K562 (cell line): Measurements from ENCODE around the gene TMPO. TPM values are rescaled to one million over a fixed set of nuclear protein-coding genes. Genes with fewer than 3 reads are reported as not detected.

Experiments
- ATAC-seq: fragments of 200-7000 bp; cut with Tn5 transposase; 3 replicates; pipeline ENCODE4 v1.9.1; 2020; ENCODE audit warnings: moderate library complexity
- BruUV-seq: library from RNA; stranded (reverse); fragments of 400-500 nt; replicated peaks from 2 replicates; lab custom pipeline; 2021; lab: Mats Ljungman, UMichigan
- CTCF ChIA-PET: fragments of 300-600 bp; formaldehyde crosslinking; extraction: SDS; loops from one replicate; lab custom pipeline; 2021; ENCODE audit warnings: low intra/inter-chr PET ratio; lab: Yijun Ruan, JAX
- POLR2A ChIA-PET: fragments of 300-600, 350-650 bp; sonication (Branson Sonifier 250); formaldehyde crosslinking; extraction: SDS; loops from one replicate; lab custom pipeline; 2021; ENCODE audit warnings: antibody characterized with exemption, inconsistent platforms; lab: Yijun Ruan, JAX
- DNase-seq, 4 experiments: peaks; one replicate each; pipeline versions ENCODE4 v3.0.0 to v3.0.0-alpha.2; 2011 to 2018; ENCODE audit warnings: low spot score in 3 of 4, mixed read lengths in 3 of 4; ENCODE audit errors: extremely low read depth in 1 of 4
- FAIRE-seq: peaks from 2 replicates; lab custom pipeline; 2011; peaks lifted over from hg19 to GRCh38; lab: Jason Lieb, UNC
- H2AFZ ChIP-seq: 2 replicates; pipeline ENCODE4 v1.6.0; 2011; ENCODE audit warnings: low read depth, low read length, control low read depth, inconsistent platforms
- H3K27ac ChIP-seq: fragments of 200-600 bp; 3 replicates; pipeline ENCODE4 v1.8.0; 2011; ENCODE audit warnings: low read depth, mild to moderate bottlenecking, control low read depth, inconsistent platforms, low read length, moderate library complexity, mixed read lengths; ENCODE audit errors: extremely low read depth
- H3K27me3 ChIP-seq, 2 experiments: fragments of 300-600 bp in 1 of 2; 2 replicates in 1 of 2; 3 replicates in 1 of 2; pipeline versions ENCODE4 v1.6.0 to v1.8.0; 2011; ENCODE audit warnings: inconsistent platforms in 2 of 2, low read length in 2 of 2, mild to moderate bottlenecking in 1 of 2, mixed read lengths in 1 of 2, moderate library complexity in 1 of 2; ENCODE audit not compliant: control insufficient read depth in 2 of 2, insufficient read depth in 2 of 2
- H3K36me3 ChIP-seq: fragments of 300-600 bp; 3 replicates; pipeline ENCODE4 v1.8.0; 2011; ENCODE audit warnings: mild to moderate bottlenecking, low read length, inconsistent platforms; ENCODE audit not compliant: control insufficient read depth, insufficient read depth
- H3K4me1 ChIP-seq, 2 experiments: fragments of 200-600 bp in 1 of 2; replicated peaks in 1 of 2; 2 replicates in 1 of 2; 3 replicates in 1 of 2; pipeline versions ENCODE4 v1.5.1 to v1.8.0; 2011; ENCODE audit warnings: inconsistent platforms in 2 of 2, low read length in 2 of 2, mild to moderate bottlenecking in 1 of 2, mixed read lengths in 1 of 2, moderate library complexity in 1 of 2; ENCODE audit not compliant: control insufficient read depth in 2 of 2, insufficient read depth in 2 of 2
- H3K4me2 ChIP-seq: 2 replicates; pipeline ENCODE4 v1.6.1; 2011; ENCODE audit warnings: low read length, control low read depth, inconsistent platforms, mixed read lengths; ENCODE audit not compliant: insufficient read depth
- H3K4me3 ChIP-seq: fragments of 200-600 bp; sonication (generic), shearing (Covaris generic); 2 replicates; pipeline ENCODE4 v1.5.1; 2016; ENCODE audit warnings: control low read depth, inconsistent platforms
- H3K79me2 ChIP-seq: fragments of 200-600 bp; 3 replicates; pipeline ENCODE4 v1.8.0; 2011; ENCODE audit warnings: low read length, inconsistent platforms; ENCODE audit not compliant: control insufficient read depth, insufficient read depth
- H3K9ac ChIP-seq, 2 experiments: 2 replicates each; pipeline versions ENCODE4 v1.6.0 to v1.6.1; 2011; ENCODE audit warnings: low read depth in 2 of 2, low read length in 2 of 2, control low read depth in 1 of 2, inconsistent platforms in 1 of 2, mild to moderate bottlenecking in 1 of 2, mixed read lengths in 1 of 2; ENCODE audit not compliant: insufficient read depth in 1 of 2
- H3K9me1 ChIP-seq: one replicate; pipeline ENCODE4 v1.6.0; 2011; ENCODE audit warnings: inconsistent platforms, mild to moderate bottlenecking, low read length, moderate library complexity; ENCODE audit not compliant: control insufficient read depth, insufficient read depth
- H3K9me3 ChIP-seq: replicated peaks from 2 replicates; pipeline ENCODE4 v1.5.1; 2011; ENCODE audit warnings: low read depth, low read length, inconsistent platforms; ENCODE audit not compliant: control insufficient read depth, insufficient read depth
- H4K20me1 ChIP-seq: replicated peaks from 2 replicates; pipeline ENCODE4 v1.6.1; 2011; ENCODE audit warnings: low read length, inconsistent platforms, mixed read lengths; ENCODE audit not compliant: control insufficient read depth, insufficient read depth
- FOXA3 ChIP-seq, 2 experiments: fragments of 450-650 bp in 1 of 2; sonication (generic) in 1 of 2; formaldehyde crosslinking; IDR thresholded peaks in 1 of 2; conservative IDR thresholded peaks in 1 of 2; 2 replicates each; pipeline versions ENCODE4 v1.4.0 to v1.8.0; 2020 to 2022; ENCODE audit warnings: mild to moderate bottlenecking in 2 of 2, missing genetic modification reagents in 1 of 2
- HDAC6 ChIP-seq: IDR thresholded peaks from 2 replicates; pipeline ENCODE4 v1.6.1; 2012; ENCODE audit warnings: low read depth, mild to moderate bottlenecking, control low read depth, inconsistent platforms, low read length, moderate library complexity
- PKNOX1 ChIP-seq: fragments of 450-650 bp; IDR thresholded peaks from 2 replicates; pipeline ENCODE4 v1.6.1; 2016
- ZNF316 ChIP-seq: fragments of 450-650 bp; IDR thresholded peaks from 2 replicates; pipeline ENCODE4 v1.6.1; 2016
- WGBS: fragments of 100-300 bp; shearing (Covaris generic); methylation state at CpG from one replicate; pipeline ENCODE4 v1.1.6; 2016; ENCODE audit warnings: low coverage, mixed read lengths; ENCODE audit not compliant: insufficient coverage; ENCODE audit errors: missing lambda C conversion rate; 5-methylcytosine and 5-hydroxymethylcytosine counted together
- in situ Hi-C: fragments of 300-500 bp; cut with MboI; formaldehyde crosslinking; loops from 4 replicates; pipeline ENCODE4 v1.15.0; 2018; ENCODE audit warnings: inconsistent platforms, mixed read lengths
- intact Hi-C: fragments of 100-400 bp; cut with micrococcal nuclease; formaldehyde crosslinking; loops from 2 replicates; pipeline ENCODE4 v1.14.2; 2022
- polyA plus RNA-seq, 8 experiments: library from polyadenylated mRNA; depleted of rRNA in 4 of 8; stranded (reverse) in 5 of 8; unstranded in 3 of 8; fragments of >200 nt; fragmentation: Nextera tagmentation in 2 of 8; fragmentation: Illumina TruSeq in 1 of 8; extraction: Ambion mirVana in 2 of 8; extraction: Trizol in 1 of 8; gene quantifications; 2 replicates each; pipeline versions ENCODE4 v1.2.1 to v1.2.3, GENCODE V29; 2011 to 2014; ENCODE audit warnings: inconsistent platforms in 1 of 8, missing spikeins in 1 of 8
- total RNA-seq, 7 experiments: library from RNA; depleted of rRNA in 6 of 7; stranded (reverse); fragments of >200 nt in 6 of 7; fragmentation: Illumina TruSeq in 2 of 7; extraction: Trizol in 2 of 7; gene quantifications; 2 replicates each; pipeline versions ENCODE4 v1.2.1 to v1.2.3, GENCODE V29; 2011 to 2021; ENCODE audit warnings: low replicate concordance in 1 of 7

TMPO gene
- total and polyA plus RNA-seq, 9 of the 15 experiments (the other 6 are each of a cell fraction or from before 2014, with no cell fraction given) = 62.1 to 263 (median 182) TPM

DNA sequence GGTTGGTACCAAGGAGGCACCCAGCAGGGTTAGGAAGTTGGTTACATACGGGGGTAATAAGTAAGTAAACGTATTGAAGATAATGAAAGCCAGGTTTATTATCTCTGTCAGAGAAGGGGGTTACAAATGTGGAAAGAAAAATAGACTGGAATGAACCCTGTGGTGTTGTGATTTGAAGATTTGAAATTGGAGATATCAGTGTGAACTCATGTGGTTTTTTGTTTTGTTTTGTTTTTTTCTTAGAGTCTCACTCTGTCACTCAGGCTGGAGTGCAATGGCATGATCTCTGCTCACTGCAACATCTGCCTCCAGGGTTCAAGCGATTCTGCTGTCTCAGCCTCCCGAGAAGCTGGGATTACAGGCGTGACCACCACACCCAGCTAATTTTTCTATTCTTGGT is 64.0 kb downstream of the TMPO start:
- H3K9me1 ChIP-seq = no peaks in the 10 kb centered on the region
- POLR2A ChIA-PET = interaction anchor here (0.9 to 3.0 kb wide), 3 partner anchors 12 to 15 kb away, joined by 3 to 22 read pairs (median 3); partner anchors contain the start of gene SLC25A3
- CTCF ChIA-PET = no interaction called here
- H3K9me3 ChIP-seq = no peaks in the 10 kb centered on the region
- FAIRE-seq (no peak), DNase-seq (no peak), ATAC-seq (peak; percentile 23; the same call in 1 of the 3 replicates)
- peak overlapping the region; percentile 59; the same call in 1 of the 3 replicates for H3K27ac ChIP-seq
- H2AFZ ChIP-seq = peak overlapping the region; percentile 73
- H4K20me1 ChIP-seq = no peaks in the 10 kb centered on the region
- 9% methylated on average over 5 of the region's 5 CpGs for WGBS
- BruUV-seq = no TSS peak
- intact Hi-C loops (no loop called here), in situ Hi-C loops (no loop called here)
- no peaks in the 10 kb centered on the region for H3K79me2 ChIP-seq
- H3K4me2 ChIP-seq = no peak overlapping the region
- peak overlapping the region in 1 of 2 experiments; percentile 29; a peak in 1 of 4 replicates for H3K9ac ChIP-seq
- peak; percentile 64 for TF ChIP-seq PKNOX1
- TF ChIP-seq HDAC6 = no peak
- no peak for TF ChIP-seq FOXA3 (CRISPR knock-in tag; conservative IDR thresholded peaks at IDR 0.05 in 1 of 2, IDR thresholded peaks at IDR 0.05 in 1 of 2)
- TF ChIP-seq ZNF316 = 0 out of 2 replicates have a peak, but pooled peaks have one; percentile 6
- H3K4me3 ChIP-seq = no peak overlapping the region
- H3K36me3 ChIP-seq = no peaks in the 10 kb centered on the region
- H3K27me3 ChIP-seq = no peaks in the 10 kb centered on the region
- H3K4me1 ChIP-seq = peaks cover 4 to 15% of the 10 kb centered on the region in 2 experiments; a peak in 3 of 5 replicates
